LHCN-M2 (cell line): Measurements from ENCODE around the gene XCR1. TPM values are rescaled to one million over a fixed set of nuclear protein-coding genes. Genes with fewer than 3 reads are reported as not detected.
A peak's percentile ranks its signal among the peaks of the same experiment; 100 is the strongest.
"Not testable (repeated sequence)": the region's sequence is repeated elsewhere in the genome, so short reads cannot be mapped to it uniquely, and the experiment has no call there.

Experiments used
- DNase-seq: peaks from one replicate; pipeline ENCODE4 v3.0.0-alpha.2; 2012; ENCODE audit warnings: low read depth
- total RNA-seq: library from RNA; depleted of rRNA; stranded (reverse); fragments of >200 nt; gene quantifications from 2 replicates; pipeline ENCODE4 v1.2.3, GENCODE V29; 2014

Gene XCR1
- total RNA-seq, 1 experiment from 2014 or later, result 0.06 TPM

GRCh38 chr3:46006238-46007032, 20.8 kb downstream of the XCR1 start:
- peak; percentile 88 for DNase-seq

DNA sequence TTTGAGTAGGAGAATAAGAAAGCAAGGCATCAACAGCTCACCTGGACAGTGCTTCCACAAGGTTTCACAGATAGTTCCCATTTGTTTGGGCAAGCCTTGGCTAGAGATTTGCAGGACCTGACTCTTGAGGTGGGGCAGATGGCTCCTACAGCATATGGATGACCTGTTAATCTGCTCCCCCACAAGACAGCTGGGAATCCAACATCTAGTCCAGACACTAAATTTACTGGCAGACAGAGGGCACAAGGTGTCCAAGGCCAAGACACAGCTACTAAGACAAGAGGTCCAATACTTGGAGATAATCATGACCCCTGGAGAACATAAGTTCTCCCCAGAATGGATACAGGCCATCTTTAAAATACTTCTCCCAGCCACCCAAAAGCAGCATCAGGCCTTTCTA, 23.6 kb downstream of the XCR1 start:
- DNase-seq, result not testable (repeated sequence)

DNA sequence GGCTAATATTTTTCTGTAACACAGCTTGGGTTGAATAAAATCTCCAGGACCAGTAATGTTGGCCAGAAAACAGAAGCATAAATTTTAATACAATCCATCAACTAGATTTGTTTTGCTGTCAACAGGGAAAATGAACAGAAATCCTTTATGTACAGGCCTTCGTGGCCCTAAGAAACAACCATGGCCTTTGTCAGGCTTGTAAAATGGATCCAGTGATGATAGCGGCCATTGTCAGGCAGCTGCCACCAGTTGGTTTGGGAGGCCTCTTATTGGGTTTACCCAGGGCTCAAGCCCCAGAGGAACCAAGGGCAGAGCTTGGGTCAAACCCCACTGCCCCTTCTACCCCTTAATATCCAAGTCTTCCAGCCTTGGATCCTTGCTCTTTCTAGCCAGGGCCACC, 26.1 kb downstream of the XCR1 start:
- DNase-seq, result no peak

- DNase-seq, result no peak
Observed at GRCh38 chr3:45997942-45998341, 29.3 kb downstream of the XCR1 start.

DNA sequence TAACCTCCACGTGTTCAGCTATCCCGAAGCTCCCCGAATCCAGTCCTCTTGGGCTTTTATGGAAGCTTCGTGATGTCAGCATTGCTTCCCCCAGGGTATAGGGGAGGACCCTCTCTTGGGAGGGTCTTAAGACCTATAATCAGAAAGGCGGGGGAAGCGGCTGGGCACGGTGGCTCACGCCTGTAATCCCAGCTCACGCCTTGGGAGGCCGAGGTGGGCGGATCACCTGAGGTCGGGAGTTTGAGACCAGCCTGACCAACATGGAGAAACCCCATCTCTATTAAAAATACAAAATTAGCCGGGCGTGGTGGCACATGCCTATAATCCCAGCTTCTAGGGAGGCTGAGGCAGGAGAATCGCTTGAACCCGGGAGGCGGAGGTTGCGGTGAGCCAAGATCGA, 29.8 kb downstream of the XCR1 start:
- DNase-seq, result not testable (repeated sequence)

GRCh38 chr3:45995236-45996192, 31.8 kb downstream of the XCR1 start, which contains the start of gene FYCO1:
Gene FYCO1 (minus strand): TSS chr3:45995824. CDS start chr3:45984910, 10,914 bp downstream.
- DNase-seq, result peak; percentile 81

DNA sequence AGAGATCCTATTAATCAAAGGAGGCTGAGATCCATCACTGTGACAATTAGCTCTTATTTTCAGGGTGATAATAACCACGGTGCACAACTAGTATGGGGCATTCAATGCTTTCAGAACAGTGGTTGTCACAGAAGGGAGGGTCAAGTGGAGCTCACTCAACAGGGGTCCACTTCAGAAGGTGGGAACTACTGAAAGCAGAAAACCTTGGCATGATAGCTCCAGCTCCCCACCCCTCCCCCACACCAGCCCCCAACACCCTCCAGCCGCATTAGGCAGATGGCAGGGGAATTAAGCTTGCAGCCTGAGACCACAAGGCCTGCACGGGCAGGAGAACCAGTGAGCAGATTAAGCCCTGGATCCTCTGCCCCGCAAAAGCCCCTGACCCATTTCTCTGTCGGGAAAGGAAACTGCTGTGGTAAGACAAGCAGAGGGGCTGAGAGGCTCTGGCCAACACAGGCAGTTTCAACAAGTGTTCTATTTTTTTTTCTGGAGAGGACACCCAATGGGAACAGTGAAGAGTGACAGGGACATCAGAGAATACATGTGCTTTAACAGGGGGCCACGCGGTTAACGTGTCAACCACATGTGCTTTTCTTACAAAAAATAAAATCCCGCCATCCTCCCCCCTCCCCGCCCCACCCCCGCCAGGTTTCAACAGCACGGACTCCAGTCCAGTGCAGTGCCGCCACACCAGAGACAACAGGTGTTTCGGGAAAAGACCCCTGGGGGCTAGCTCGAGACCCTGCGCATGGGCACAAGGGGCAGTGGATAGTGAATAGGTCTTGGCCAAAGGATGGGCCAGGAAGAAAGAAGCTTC, 32.7 kb downstream of the XCR1 start:
- DNase-seq, result no peak

DNA sequence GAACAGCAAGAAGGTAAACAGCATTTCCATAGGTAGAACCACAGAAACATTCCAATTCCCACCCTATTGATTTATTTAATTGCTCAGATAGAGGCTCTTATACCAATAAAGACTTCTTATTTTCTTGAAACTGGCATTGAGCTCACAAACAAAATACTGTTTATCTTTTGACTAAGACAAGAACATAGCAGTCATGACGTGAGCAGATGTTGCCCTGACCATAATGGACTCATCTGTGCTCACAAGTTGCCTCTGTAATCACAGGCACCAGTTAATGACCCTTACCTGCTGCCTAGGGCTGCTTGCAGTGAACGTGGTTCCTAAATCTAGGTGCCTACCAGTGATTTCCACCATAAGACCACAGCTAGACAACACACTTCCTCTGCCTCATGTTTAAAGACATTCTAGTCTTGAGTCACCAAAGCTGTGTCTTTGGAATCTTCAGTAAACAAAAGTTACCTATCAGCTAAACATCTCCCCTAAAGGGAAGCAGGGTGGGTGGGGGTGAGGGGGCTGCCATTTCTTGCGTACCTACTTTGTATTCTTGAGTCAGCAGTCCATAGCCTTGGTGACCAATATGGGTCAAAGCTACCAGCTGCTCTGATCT, 33.8 kb downstream of the XCR1 start:
- DNase-seq, result no peak

- no peak for DNase-seq
Observed at GRCh38 chr3:45992821-45993221, 34.5 kb downstream of the XCR1 start.

- no peak for DNase-seq
Observed at GRCh38 chr3:45992133-45992729, 35.1 kb downstream of the XCR1 start.

- no peak for DNase-seq
Observed at GRCh38 chr3:45991341-45991740, 35.9 kb downstream of the XCR1 start.

GRCh38 chr3:45990181-45990580, 37.1 kb downstream of the XCR1 start:
- no peak for DNase-seq

- peak; percentile 75 for DNase-seq
Observed at GRCh38 chr3:45988804-45989203, 38.5 kb downstream of the XCR1 start.

GRCh38 chr3:45988362-45988761, 38.9 kb downstream of the XCR1 start:
- no peak for DNase-seq

GRCh38 chr3:45987368-45988291, 39.7 kb downstream of the XCR1 start:
- peak; percentile 45 for DNase-seq

GRCh38 chr3:45986303-45986982, 40.8 kb downstream of the XCR1 start:
- peak; percentile 83 for DNase-seq

DNA sequence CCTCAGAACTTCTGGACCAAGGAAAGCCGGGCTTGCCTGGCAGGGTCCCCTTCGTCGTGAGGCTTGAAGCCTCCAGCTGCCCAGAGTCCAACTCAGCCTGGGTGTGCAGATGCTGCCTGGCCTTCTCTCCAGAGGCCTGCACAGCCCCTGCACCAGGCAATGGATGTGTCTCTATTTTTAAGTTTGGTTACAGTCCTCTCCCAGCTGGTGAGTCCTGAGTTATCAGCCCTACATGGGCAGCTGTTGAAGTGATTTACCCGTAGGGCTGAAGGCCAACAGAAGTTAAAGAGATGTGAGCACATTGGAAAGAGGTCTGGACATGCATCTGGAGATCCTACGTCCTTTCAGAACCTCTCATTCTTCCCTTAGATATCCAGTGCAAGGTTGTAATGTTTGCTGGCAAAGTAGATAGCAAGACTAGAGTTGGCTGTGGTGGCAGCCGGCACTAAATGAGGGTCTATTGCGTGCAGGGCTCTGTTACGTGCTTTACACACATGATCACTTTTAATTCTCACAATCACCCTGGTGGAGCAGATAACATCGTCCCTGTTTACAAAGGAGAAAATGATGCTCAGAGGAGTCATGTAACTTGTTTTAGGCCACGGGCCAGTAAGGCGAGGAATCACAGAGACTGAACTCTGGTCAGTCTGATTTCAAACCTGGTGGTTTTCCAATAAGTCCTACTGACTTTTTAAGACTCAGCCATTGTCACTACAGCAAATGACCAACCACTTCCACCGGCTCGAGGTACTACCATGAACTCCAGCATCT, 41.6 kb downstream of the XCR1 start:
- DNase-seq, result peak; percentile 39
